Smooth muscle cell (in vitro differentiated cells): ENCODE measurements around the gene C2CD2. TPM values are rescaled to one million over a fixed set of nuclear protein-coding genes. Genes with fewer than 3 reads are reported as not detected.
A peak's percentile ranks its signal among the peaks of the same experiment; 100 is the strongest.

Source experiments
- DNase-seq: peaks from one replicate; lab custom pipeline; 2025; ENCODE audit not compliant: unreplicated experiment; lab: John Stamatoyannopoulos, UW
- H2AFZ ChIP-seq: fragments of 200-600 bp; sonication (generic); 2 replicates; pipeline ENCODE4 v1.6.0; 2016; ENCODE audit warnings: antibody characterized with exemption, low read depth, mild to moderate bottlenecking
- H3F3A ChIP-seq: fragments of 200-600 bp; sonication (generic); 2 replicates; pipeline ENCODE4 v1.6.0; 2017; ENCODE audit warnings: antibody characterized with exemption, low read depth
- H3K27ac ChIP-seq: fragments of 200-600 bp; sonication (generic); 2 replicates; pipeline ENCODE4 v1.5.1; 2016; ENCODE audit warnings: low read depth, mild to moderate bottlenecking
- H3K27me3 ChIP-seq: fragments of 200-600 bp; sonication (generic); 2 replicates; pipeline ENCODE4 v1.6.1; 2016; ENCODE audit warnings: low read depth, mild to moderate bottlenecking
- H3K36me3 ChIP-seq: fragments of 200-600 bp; sonication (generic); 2 replicates; pipeline ENCODE4 v1.5.1; 2016; ENCODE audit warnings: low read depth
- H3K4me1 ChIP-seq: fragments of 200-600 bp; sonication (generic); 2 replicates; pipeline ENCODE4 v1.5.1; 2016; ENCODE audit warnings: low read depth
- H3K4me2 ChIP-seq: fragments of 200-600 bp; sonication (generic); 2 replicates; pipeline ENCODE4 v1.6.0; 2016; ENCODE audit warnings: mild to moderate bottlenecking
- H3K4me3 ChIP-seq: fragments of 200-600 bp; sonication (generic); 2 replicates; pipeline ENCODE4 v1.5.1; 2016; ENCODE audit warnings: mild to moderate bottlenecking
- H3K79me2 ChIP-seq: fragments of 200-600 bp; sonication (generic); 2 replicates; pipeline ENCODE4 v1.6.0; 2016; ENCODE audit warnings: low read depth, mild to moderate bottlenecking
- H3K9ac ChIP-seq: fragments of 200-600 bp; sonication (generic); 2 replicates; pipeline ENCODE4 v1.6.0; 2016; ENCODE audit warnings: low read depth
- H3K9me3 ChIP-seq: fragments of 200-600 bp; sonication (generic); replicated peaks from 2 replicates; pipeline ENCODE4 v1.5.1; 2016; ENCODE audit warnings: low read depth
- H4K20me1 ChIP-seq: fragments of 200-600 bp; sonication (generic); 2 replicates; pipeline ENCODE4 v1.6.0; 2016; ENCODE audit warnings: low read depth
- CTCF ChIP-seq: fragments of 200-600 bp; sonication (generic); IDR thresholded peaks from 2 replicates; pipeline ENCODE4 v1.5.1; 2017; ENCODE audit warnings: borderline replicate concordance, mild to moderate bottlenecking, antibody characterized with exemption; ENCODE audit not compliant: insufficient read depth, poor library complexity, severe bottlenecking
- WGBS: methylation state at CpG from one replicate; pipeline ENCODE4 v1.1.7; 2016; ENCODE audit warnings: low lambda C conversion rate; 5-methylcytosine and 5-hydroxymethylcytosine counted together
- polyA plus RNA-seq: library from polyadenylated mRNA; unstranded; fragments of >200 nt; fragmentation: Nextera tagmentation; extraction: Ambion mirVana; gene quantifications from 2 replicates; pipeline ENCODE4 v1.2.1, GENCODE V29; 2016
- total RNA-seq: library from RNA; depleted of rRNA; stranded (reverse); fragments of >200 nt; gene quantifications from 2 replicates; pipeline ENCODE4 v1.2.3, GENCODE V29; 2014

The C2CD2 gene
- total and polyA plus RNA-seq, 2 experiments from 2014 or later, result 3.4 to 6.1 TPM

GRCh38 chr21:41848533-41848932 is 105.3 kb downstream of the C2CD2 start:
- Histone ChIP-seq H3K27me3 (no peaks in the 10 kb centered on the region), H4K20me1 (no peaks in the 10 kb centered on the region), H3K4me3 (no peak overlapping the region), H3K36me3 (no peaks in the 10 kb centered on the region), H3F3A (no peaks in the 10 kb centered on the region), H2AFZ (no peak overlapping the region), H3K4me2 (no peak overlapping the region), H3K4me1 (no peaks in the 10 kb centered on the region), H3K79me2 (no peaks in the 10 kb centered on the region), H3K9ac (no peak overlapping the region), H3K9me3 (no peaks in the 10 kb centered on the region), H3K27ac (no peak overlapping the region)
- WGBS, result 89% methylated on average over 8 of the region's 8 CpGs
- DNase-seq, result no peak
- no peak for TF ChIP-seq CTCF

GRCh38 chr21:41847066-41847804 is 106.6 kb downstream of the C2CD2 start:
- no peak for DNase-seq
- no peak overlapping the region for H3K9ac ChIP-seq
- H3F3A ChIP-seq, result no peaks in the 10 kb centered on the region
- 72% methylated on average over 21 of the region's 21 CpGs for WGBS
- H2AFZ ChIP-seq, result no peak overlapping the region
- TF ChIP-seq CTCF, result no peak
- no peak overlapping the region for H3K4me2 ChIP-seq
- no peaks in the 10 kb centered on the region for H3K9me3 ChIP-seq
- H3K4me1 ChIP-seq, result no peaks in the 10 kb centered on the region
- H3K27ac ChIP-seq, result no peak overlapping the region
- no peak overlapping the region for H3K4me3 ChIP-seq
- H4K20me1 ChIP-seq, result no peaks in the 10 kb centered on the region
- peaks cover under 1% of the 10 kb centered on the region for H3K36me3 ChIP-seq
- H3K27me3 ChIP-seq, result no peaks in the 10 kb centered on the region
- no peaks in the 10 kb centered on the region for H3K79me2 ChIP-seq

GRCh38 chr21:41846536-41846935 is 107.3 kb downstream of the C2CD2 start:
- H3K79me2 ChIP-seq, result no peaks in the 10 kb centered on the region
- no peak overlapping the region for H2AFZ ChIP-seq
- H3K9me3 ChIP-seq, result peaks cover 4% of the 10 kb centered on the region
- DNase-seq, result no peak
- peaks cover 8% of the 10 kb centered on the region for H3K36me3 ChIP-seq
- WGBS, result 90% methylated on average over 7 of the region's 7 CpGs
- H3K4me3 ChIP-seq, result no peak overlapping the region
- H4K20me1 ChIP-seq, result no peaks in the 10 kb centered on the region
- H3K27me3 ChIP-seq, result no peaks in the 10 kb centered on the region
- H3K4me2 ChIP-seq, result no peak overlapping the region
- H3K27ac ChIP-seq, result peak overlapping the region; percentile 9
- no peak overlapping the region for H3K9ac ChIP-seq
- H3F3A ChIP-seq, result no peaks in the 10 kb centered on the region
- H3K4me1 ChIP-seq, result no peaks in the 10 kb centered on the region
- no peak for TF ChIP-seq CTCF

GRCh38 chr21:41846033-41846317 is 107.8 kb downstream of the C2CD2 start:
- Histone ChIP-seq H3K4me3 (no peak overlapping the region), H3K27me3 (no peaks in the 10 kb centered on the region), H3K79me2 (no peaks in the 10 kb centered on the region), H3K36me3 (peaks cover 9% of the 10 kb centered on the region), H3K27ac (peak overlapping the region; percentile 9), H3K4me1 (no peaks in the 10 kb centered on the region), H3K9ac (no peak overlapping the region), H3F3A (no peaks in the 10 kb centered on the region), H3K9me3 (peaks cover 8% of the 10 kb centered on the region), H4K20me1 (no peaks in the 10 kb centered on the region), H3K4me2 (no peak overlapping the region), H2AFZ (no peak overlapping the region)
- 51% methylated on average over 6 of the region's 6 CpGs for WGBS
- no peak for DNase-seq
- TF ChIP-seq CTCF, result no peak
